ENCODE data around the gene WDR91. TPM values are rescaled to one million over a fixed set of nuclear protein-coding genes. Genes with fewer than 3 reads are reported as not detected.

WDR91 gene
- total and polyA plus RNA-seq, 2 donors (not counting 1 experiment from before 2014, with no cell fraction given): 6.0 to 27.4 TPM

- Histone ChIP-seq H3K4me3 (replicated peaks in 1 of 4; ENCODE audit: control extremely low read depth in 1 of 4, insufficient read depth in 1 of 4, low read depth in 3 of 4, low read length in 4 of 4) (peak within 1 kb of the TSS; percentile 79 to 96 (median 91)), H3K9ac (ENCODE audit: insufficient read depth, low read length) (peak within 1 kb of the TSS; percentile 92), H3K4me2 (ENCODE audit: extremely low read depth, insufficient read depth, low read length) (peak within 1 kb of the TSS; percentile 99), H3K27me3 (ENCODE audit: control insufficient read depth, insufficient read depth, low read length) (no peaks in the 10 kb centered on the region), H3K9me3 (ENCODE audit: control insufficient read depth, insufficient read depth, low read depth, low read length) (no peaks in the 10 kb centered on the region), H2AFZ (ENCODE audit: low read length) (peak within 1 kb of the TSS; percentile 73), H3K27ac (ENCODE audit: insufficient read depth, low read length) (peak within 1 kb of the TSS; percentile 91), H3K79me2 (ENCODE audit: control insufficient read depth, insufficient read depth, low read length) (peaks cover 27% of the 10 kb centered on the region), H3K4me1 (ENCODE audit: control insufficient read depth, extremely low read depth, insufficient read depth, low read length) (peaks cover 14% of the 10 kb centered on the region), H3K36me3 (ENCODE audit: control insufficient read depth, insufficient read depth, low read length) (peaks cover 27% of the 10 kb centered on the region), H4K20me1 (ENCODE audit: control insufficient read depth, extremely low read depth, insufficient read depth, low read length) (no peaks in the 10 kb centered on the region)
- DNase-seq (ENCODE audit: low read depth in 2 of 2): peak; percentile 93 to 95
- TF ChIP-seq EZH2 (IDR thresholded peaks at IDR 0.05; ENCODE audit: low read length, missing control alignments) (no peak), CTCF (conservative IDR thresholded peaks at IDR 0.05 in 1 of 2, IDR thresholded peaks at IDR 0.05 in 1 of 2; ENCODE audit: low read depth in 1 of 2, low read length in 2 of 2) (peak; percentile 47 to 60)
Measured at GRCh38 chr7:135170274-135170997, 40.9 kb downstream of the WDR91 start, which contains the start of gene CYREN. Gene CYREN (minus strand): TSS chr7:135170707. CDS start chr7:135168922, 1,785 bp downstream.

GRCh38 chr7:135169964-135170273 lies 41.4 kb downstream of the WDR91 start:
- peak overlapping the region; percentile 79 to 96 (median 91) for H3K4me3 ChIP-seq (replicated peaks in 1 of 4; ENCODE audit: control extremely low read depth in 1 of 4, insufficient read depth in 1 of 4, low read depth in 3 of 4, low read length in 4 of 4)
- peaks cover 28% of the 10 kb centered on the region for H3K36me3 ChIP-seq (ENCODE audit: control insufficient read depth, insufficient read depth, low read length)
- no peaks in the 10 kb centered on the region for H3K9me3 ChIP-seq (ENCODE audit: control insufficient read depth, insufficient read depth, low read depth, low read length)
- H2AFZ ChIP-seq (ENCODE audit: low read length): no peak overlapping the region
- peaks cover 27% of the 10 kb centered on the region for H3K79me2 ChIP-seq (ENCODE audit: control insufficient read depth, insufficient read depth, low read length)
- peak overlapping the region; percentile 92 for H3K9ac ChIP-seq (ENCODE audit: insufficient read depth, low read length)
- H3K4me1 ChIP-seq (ENCODE audit: control insufficient read depth, extremely low read depth, insufficient read depth, low read length): peaks cover 14% of the 10 kb centered on the region
- TF ChIP-seq CTCF (conservative IDR thresholded peaks at IDR 0.05 in 1 of 2, IDR thresholded peaks at IDR 0.05 in 1 of 2; ENCODE audit: low read depth in 1 of 2, low read length in 2 of 2) (no peak), EZH2 (IDR thresholded peaks at IDR 0.05; ENCODE audit: low read length, missing control alignments) (no peak)
- no peaks in the 10 kb centered on the region for H3K27me3 ChIP-seq (ENCODE audit: control insufficient read depth, insufficient read depth, low read length)
- peak overlapping the region; percentile 99 for H3K4me2 ChIP-seq (ENCODE audit: extremely low read depth, insufficient read depth, low read length)
- peak overlapping the region; percentile 91 for H3K27ac ChIP-seq (ENCODE audit: insufficient read depth, low read length)
- H4K20me1 ChIP-seq (ENCODE audit: control insufficient read depth, extremely low read depth, insufficient read depth, low read length): no peaks in the 10 kb centered on the region
- DNase-seq (ENCODE audit: low read depth in 2 of 2): no peak

- H3K4me2 ChIP-seq (ENCODE audit: extremely low read depth, insufficient read depth, low read length): peak overlapping the region; percentile 99
- H3K36me3 ChIP-seq (ENCODE audit: control insufficient read depth, insufficient read depth, low read length): peaks cover 33% of the 10 kb centered on the region
- H3K9ac ChIP-seq (ENCODE audit: insufficient read depth, low read length): peak overlapping the region; percentile 92
- H3K4me3 ChIP-seq (replicated peaks in 1 of 4; ENCODE audit: control extremely low read depth in 1 of 4, insufficient read depth in 1 of 4, low read depth in 3 of 4, low read length in 4 of 4): peak overlapping the region; percentile 79 to 96 (median 91)
- H3K9me3 ChIP-seq (ENCODE audit: control insufficient read depth, insufficient read depth, low read depth, low read length): no peaks in the 10 kb centered on the region
- peak overlapping the region; percentile 91 for H3K27ac ChIP-seq (ENCODE audit: insufficient read depth, low read length)
- no peak overlapping the region for H2AFZ ChIP-seq (ENCODE audit: low read length)
- no peaks in the 10 kb centered on the region for H3K27me3 ChIP-seq (ENCODE audit: control insufficient read depth, insufficient read depth, low read length)
- no peaks in the 10 kb centered on the region for H4K20me1 ChIP-seq (ENCODE audit: control insufficient read depth, extremely low read depth, insufficient read depth, low read length)
- DNase-seq (ENCODE audit: low read depth in 2 of 2): peak in 1 of 2 donors; percentile 67
- TF ChIP-seq EZH2 (IDR thresholded peaks at IDR 0.05; ENCODE audit: low read length, missing control alignments) (no peak), CTCF (conservative IDR thresholded peaks at IDR 0.05 in 1 of 2, IDR thresholded peaks at IDR 0.05 in 1 of 2; ENCODE audit: low read depth in 1 of 2, low read length in 2 of 2) (peak; percentile 25 to 34)
- H3K4me1 ChIP-seq (ENCODE audit: control insufficient read depth, extremely low read depth, insufficient read depth, low read length): peaks cover 14% of the 10 kb centered on the region
- H3K79me2 ChIP-seq (ENCODE audit: control insufficient read depth, insufficient read depth, low read length): peaks cover 27% of the 10 kb centered on the region
Measured at GRCh38 chr7:135169141-135169963, 42.0 kb downstream of the WDR91 start.
